Right forelimb (tissue), 1 donor: ENCODE data around the gene ADSL.

Source experiments
- DNase-seq: peaks from one replicate; pipeline ENCODE4 v3.0.0-alpha.2; 2018

Gene ADSL

GRCh38 chr22:40328546-40329456, 17.5 kb upstream of the ADSL start:
- DNase-seq: no peak

- no peak for DNase-seq
These were observed 16.8 kb upstream of the ADSL start for GRCh38 chr22:40329466-40329865.

GRCh38 chr22:40330086-40330485, 16.2 kb upstream of the ADSL start:
- no peak for DNase-seq

DNA sequence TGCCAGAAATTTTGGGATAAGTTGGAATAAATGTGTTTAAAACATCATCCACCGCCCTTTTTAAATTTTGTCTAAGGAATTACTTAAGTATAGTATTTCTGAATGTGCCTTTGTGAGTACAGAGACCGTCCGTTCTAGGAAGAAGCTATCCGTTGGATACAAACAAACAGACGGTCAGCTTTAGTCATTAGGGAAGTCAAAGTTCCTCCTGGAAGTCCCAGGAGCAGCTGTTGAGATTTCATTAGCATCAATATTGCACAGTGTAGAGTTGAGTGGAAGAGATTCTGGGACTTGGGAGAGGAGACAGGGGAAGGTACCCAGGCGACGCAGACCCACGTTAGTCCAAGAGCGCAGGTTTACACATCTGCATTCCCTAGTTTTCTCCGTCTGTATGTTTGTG, 15.7 kb upstream of the ADSL start:
- DNase-seq: no peak

DNA sequence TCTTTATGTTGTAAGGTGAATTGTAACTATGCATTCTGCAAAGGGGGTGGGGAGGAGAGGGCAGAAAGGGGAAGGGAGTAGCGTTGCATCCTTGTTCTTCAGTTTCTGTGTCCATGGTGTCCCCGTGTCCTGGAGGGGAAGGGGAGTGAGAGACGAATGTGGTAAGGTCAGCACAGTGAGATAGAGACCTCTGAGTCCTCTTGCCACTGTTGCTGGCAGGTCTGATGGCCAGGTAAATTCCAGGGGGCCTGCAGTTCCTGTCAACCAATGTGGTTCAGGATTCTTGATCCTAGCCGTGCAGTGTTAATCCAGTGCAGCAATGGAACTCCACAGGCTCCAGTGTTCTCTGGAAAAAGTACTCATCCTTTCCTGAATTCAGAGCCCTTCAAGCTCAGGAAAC, 14.6 kb upstream of the ADSL start:
- no peak for DNase-seq

- no peak for DNase-seq
These were observed 13.9 kb upstream of the ADSL start for GRCh38 chr22:40332319-40332781.

GRCh38 chr22:40334060-40334459, 12.2 kb upstream of the ADSL start:
- no peak for DNase-seq

GRCh38 chr22:40334899-40335298, 11.4 kb upstream of the ADSL start:
- DNase-seq: no peak

- no peak for DNase-seq
These were observed 10.9 kb upstream of the ADSL start for GRCh38 chr22:40335358-40335757.

DNA sequence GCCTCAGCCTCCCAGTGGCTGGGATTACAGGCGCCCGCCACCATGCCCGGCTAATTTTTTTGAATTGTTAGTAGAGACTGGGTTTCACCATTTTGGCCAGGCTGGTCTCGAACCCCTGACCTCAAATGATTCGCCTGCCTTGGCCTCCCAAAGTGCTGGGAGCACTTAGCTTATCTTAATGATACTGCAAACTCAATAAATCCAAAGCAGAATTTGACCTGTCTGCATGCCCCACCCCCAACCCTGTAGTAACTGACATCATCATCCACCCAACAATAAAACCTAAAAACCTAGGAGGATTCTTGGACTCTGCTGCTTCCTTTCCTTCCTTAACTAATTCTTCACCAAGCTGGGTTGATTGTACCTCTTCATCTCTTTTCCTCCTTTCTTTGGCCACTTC, 6.3 kb upstream of the ADSL start:
- DNase-seq: no peak

GRCh38 chr22:40341604-40342003, 4.7 kb upstream of the ADSL start:
- DNase-seq: no peak

DNA sequence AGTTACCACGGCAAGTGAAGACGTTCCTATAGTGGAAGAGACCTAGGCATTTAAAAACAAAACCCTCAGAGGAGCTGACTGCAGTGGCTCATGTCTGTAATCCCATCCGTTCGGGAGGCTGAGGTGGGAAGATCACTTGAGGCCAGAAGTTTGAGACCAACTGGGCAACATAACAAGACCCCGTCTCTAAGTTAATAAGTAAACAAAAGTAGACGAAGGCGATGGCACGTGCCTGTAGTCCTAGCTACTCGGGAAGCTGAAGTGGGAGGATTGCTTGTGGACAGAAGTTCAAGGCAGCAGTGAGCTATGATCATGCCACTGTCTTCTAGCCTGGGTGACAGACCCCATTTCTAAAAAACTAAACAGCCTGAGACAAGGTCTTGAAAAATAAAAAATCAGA, 3.8 kb upstream of the ADSL start:
- no peak for DNase-seq

- no peak for DNase-seq
These were observed 1.0 kb upstream of the ADSL start for GRCh38 chr22:40345271-40345670.

DNA sequence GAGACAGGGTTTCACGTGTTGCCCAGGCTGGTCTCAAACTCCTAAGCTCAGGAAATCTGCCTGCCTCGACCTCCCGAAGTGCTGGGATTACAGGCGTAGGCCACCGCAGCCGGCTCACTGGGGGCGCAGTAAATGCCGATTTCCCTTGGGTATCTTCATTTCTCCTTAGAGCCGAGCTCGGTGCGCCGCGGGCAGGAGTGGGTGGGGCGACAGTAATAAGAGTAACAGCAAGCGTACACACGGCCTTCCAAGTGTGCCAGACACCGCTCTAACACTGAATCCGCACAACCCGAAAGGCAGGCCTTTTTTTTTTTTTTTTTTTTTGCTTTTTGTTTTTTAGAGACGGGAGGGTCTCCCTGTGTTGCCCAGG, 500 bp upstream of the ADSL start:
- DNase-seq: peak; percentile 57

GRCh38 chr22:40347300-40347699, 1.0 kb downstream of the ADSL start:
- no peak for DNase-seq

DNA sequence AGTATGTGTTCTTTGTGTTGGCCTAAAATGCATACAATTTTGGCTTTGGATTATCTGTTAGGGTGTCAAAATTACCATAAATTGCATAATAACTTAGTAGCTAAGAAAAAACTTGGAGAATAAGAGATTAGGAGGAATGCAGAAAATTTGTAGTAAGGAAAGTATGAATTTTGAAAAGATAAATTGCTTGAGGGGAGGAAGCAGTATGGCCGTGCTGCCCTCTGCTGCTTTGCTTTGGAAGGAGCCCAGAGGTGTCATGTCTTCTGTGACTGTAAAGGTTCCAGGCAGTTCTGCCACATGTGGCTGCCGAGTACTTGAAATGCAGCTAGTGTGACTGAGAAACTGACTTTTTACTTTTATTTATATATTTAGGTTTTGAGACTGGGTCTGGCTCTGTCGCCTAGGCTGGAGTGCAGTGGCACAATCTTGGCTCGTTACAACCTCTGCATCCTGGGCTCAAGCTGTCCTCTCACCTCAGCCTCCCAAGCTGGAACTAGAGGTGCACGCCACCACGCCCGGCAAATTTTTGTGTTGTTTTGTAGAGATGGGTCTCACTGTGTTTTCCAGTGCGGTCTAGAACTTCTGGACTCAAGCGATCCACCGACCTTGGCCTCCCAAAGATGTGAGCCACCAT, 1.8 kb downstream of the ADSL start:
- DNase-seq: peak; percentile 56

DNA sequence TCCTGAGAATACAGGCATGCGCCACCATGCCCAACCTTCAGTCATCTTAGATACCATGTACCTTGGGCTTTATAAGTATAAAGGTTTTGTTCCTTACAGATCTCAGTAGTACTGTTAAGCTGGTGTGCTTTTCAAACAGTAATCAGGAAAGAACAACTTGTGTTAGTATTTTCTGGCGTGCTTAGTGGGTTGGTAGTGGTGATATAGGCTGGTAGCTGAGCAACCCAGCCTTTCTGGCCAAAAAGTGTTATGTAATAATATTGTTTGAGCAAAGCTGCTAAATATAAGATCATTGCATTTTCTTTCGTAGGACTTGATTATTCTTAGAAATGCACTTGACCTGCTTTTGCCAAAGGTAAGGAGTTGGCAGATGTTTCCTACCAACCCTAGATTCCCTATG, 6.5 kb downstream of the ADSL start:
- no peak for DNase-seq

DNA sequence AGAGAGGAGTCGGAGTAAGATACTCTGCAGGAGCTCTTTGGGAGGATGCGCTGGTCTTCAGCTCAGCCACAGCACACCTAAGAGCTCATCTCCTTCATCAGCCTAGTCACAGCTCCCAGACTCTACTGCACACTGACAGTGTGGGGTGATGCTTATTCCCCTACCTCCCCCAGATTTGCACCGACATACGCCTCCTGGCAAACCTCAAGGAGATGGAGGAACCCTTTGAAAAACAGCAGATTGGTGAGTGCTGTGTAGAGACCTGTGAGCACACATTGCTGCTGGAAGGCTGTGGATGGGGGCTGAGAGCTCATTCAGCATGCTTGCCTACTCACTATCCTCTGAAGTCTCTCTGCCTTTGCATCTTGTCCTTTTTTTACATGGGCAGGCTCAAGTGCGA, 14.8 kb downstream of the ADSL start:
- DNase-seq: no peak

- no peak for DNase-seq
These were observed 16.8 kb downstream of the ADSL start for GRCh38 chr22:40363059-40363458.

GRCh38 chr22:40364431-40364830, 18.1 kb downstream of the ADSL start:
- DNase-seq: no peak

GRCh38 chr22:40366068-40366467, 19.8 kb downstream of the ADSL start:
- no peak for DNase-seq

- DNase-seq: no peak
These were observed 21.0 kb downstream of the ADSL start for GRCh38 chr22:40367342-40367741.

DNA sequence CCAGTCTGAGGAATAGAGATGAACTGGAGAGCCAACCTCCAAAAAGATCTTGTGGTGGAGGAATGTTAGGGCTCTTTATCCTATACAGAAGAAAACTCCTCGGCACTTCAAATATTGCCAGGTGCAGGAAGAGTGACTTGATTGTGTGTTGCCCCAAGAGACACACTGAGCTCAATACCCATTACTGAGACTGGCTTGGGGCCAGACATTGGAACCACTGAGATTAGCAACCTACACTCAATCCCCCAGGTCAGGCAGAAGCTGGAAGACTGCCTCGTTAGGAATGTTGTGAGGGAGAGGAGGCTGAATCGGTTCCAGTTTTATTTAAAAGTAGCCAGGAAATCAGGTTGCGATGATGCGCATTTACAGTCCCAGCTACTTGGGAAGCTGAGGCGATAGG, 21.7 kb downstream of the ADSL start:
- no peak for DNase-seq

DNA sequence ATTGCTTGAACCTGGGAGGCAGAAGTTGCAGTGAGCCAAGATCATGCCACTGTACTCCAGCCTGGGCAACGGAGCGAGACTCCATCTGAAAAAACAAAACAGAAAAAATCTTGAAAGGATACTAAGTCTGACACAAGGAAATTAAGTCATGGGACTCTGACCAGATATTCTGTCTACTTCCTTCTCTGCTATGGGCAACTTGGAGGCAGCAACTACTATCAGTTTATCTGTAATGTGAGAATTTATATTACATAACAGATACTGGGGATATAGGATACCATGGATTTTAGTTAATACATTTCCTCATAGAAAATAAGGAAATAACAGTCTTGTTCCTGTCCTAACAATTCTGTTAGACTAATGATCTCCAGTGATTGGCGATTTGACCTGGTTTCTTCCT, 22.5 kb downstream of the ADSL start:
- no peak for DNase-seq

- DNase-seq: no peak
These were observed 28.3 kb downstream of the ADSL start for GRCh38 chr22:40374567-40374966.
